HUES64 (cell line): ENCODE measurements around the gene MKRN1.

Experiments
- H3K27ac ChIP-seq: 2 replicates; pipeline ENCODE4 v1.7.0; 2013; ENCODE audit warnings: low read depth, low read length, inconsistent platforms
- H3K27me3 ChIP-seq: 2 replicates; pipeline ENCODE4 v1.6.1; 2013; ENCODE audit warnings: mild to moderate bottlenecking, low read length; ENCODE audit not compliant: insufficient read depth
- H3K36me3 ChIP-seq: 2 replicates; pipeline ENCODE4 v1.6.1; 2013; ENCODE audit warnings: mild to moderate bottlenecking, low read length; ENCODE audit not compliant: insufficient read depth
- H3K4me1 ChIP-seq: 2 replicates; pipeline ENCODE4 v1.6.1; 2013; ENCODE audit warnings: mild to moderate bottlenecking, low read length, moderate library complexity; ENCODE audit not compliant: insufficient read depth
- H3K4me3 ChIP-seq: 2 replicates; pipeline ENCODE4 v1.5.1; 2013; ENCODE audit warnings: mild to moderate bottlenecking, low read length, moderate library complexity
- H3K9ac ChIP-seq: 2 replicates; pipeline ENCODE4 v1.6.1; 2013; ENCODE audit warnings: mild to moderate bottlenecking, low read depth, low read length
- H3K9me3 ChIP-seq: 2 replicates; pipeline ENCODE4 v1.6.1; 2013; ENCODE audit warnings: low read depth, low read length; ENCODE audit not compliant: insufficient read depth
- WGBS: fragments of 150-250, 120-280 bp; methylation state at CpG from one replicate; pipeline ENCODE4 v1.1.7; 2013; ENCODE audit warnings: missing lambda C conversion rate; 5-methylcytosine and 5-hydroxymethylcytosine counted together

The MKRN1 gene

DNA sequence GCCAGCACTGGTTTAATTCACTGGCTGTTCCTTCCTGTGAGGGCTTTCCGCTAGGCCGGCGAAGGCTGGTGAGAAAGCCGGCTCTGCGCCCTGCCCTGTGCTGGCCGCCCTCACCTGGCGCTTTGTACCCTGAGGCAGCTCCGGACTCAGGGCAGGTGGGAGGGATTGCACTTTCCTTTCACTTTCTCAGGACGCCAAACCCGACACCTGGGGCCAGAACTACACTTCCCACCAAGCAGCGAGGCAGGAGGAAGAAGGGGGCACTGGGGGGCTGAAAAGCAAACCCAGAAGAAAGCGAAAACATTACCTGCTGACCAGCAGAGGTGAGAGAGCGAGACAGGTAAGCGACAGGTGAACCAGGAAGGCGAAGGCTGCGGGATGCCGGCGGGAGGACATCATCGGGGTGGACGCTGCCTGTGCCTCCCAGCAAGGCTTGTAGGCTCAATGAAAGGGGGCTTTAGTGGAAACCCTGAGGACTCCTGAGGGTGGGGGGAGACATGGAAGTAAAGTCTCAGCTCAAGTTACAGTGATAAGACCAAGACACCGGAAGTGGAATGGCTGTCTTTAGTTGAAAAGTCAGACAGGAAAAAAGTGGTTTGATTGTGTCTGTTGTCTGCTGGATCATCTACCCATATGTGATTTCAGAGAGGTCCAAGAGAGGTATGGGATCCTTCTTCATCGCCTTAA lies 75.3 kb downstream of the MKRN1 start, which contains the start of gene RAB19:
TSS of gene RAB19 (plus strand) at position 181 of the 687 bp plus-strand sequence. CDS start 3,589 bp downstream, outside the sequence.
- H3K9me3 ChIP-seq, result no peaks in the 10 kb centered on the region
- H3K27ac ChIP-seq, result no peak within 1 kb of the TSS
- peak within 1 kb of the TSS; percentile 54 for H3K9ac ChIP-seq
- peak within 1 kb of the TSS; percentile 60 for H3K4me3 ChIP-seq
- 0 out of 2 replicates have a peak, but pooled peaks cover 4% of the 10 kb centered on the region for H3K36me3 ChIP-seq
- peaks cover 7% of the 10 kb centered on the region; the same call in 1 of the 2 replicates for H3K4me1 ChIP-seq
- WGBS, result 25% methylated on average over 22 of the region's 22 CpGs
- H3K27me3 ChIP-seq, result no peaks in the 10 kb centered on the region
